K562 (cell line): ENCODE measurements around the gene GPHA2. TPM values are rescaled to one million over a fixed set of nuclear protein-coding genes. Genes with fewer than 3 reads are reported as not detected.

Experiments used
- ATAC-seq: fragments of 200-7000 bp; cut with Tn5 transposase; 3 replicates; pipeline ENCODE4 v1.9.1; 2020; ENCODE audit warnings: moderate library complexity
- BruUV-seq: library from RNA; stranded (reverse); fragments of 400-500 nt; replicated peaks from 2 replicates; lab custom pipeline; 2021; lab: Mats Ljungman, UMichigan
- CTCF ChIA-PET: fragments of 300-600 bp; formaldehyde crosslinking; extraction: SDS; loops from one replicate; lab custom pipeline; 2021; ENCODE audit warnings: low intra/inter-chr PET ratio; lab: Yijun Ruan, JAX
- POLR2A ChIA-PET: fragments of 300-600, 350-650 bp; sonication (Branson Sonifier 250); formaldehyde crosslinking; extraction: SDS; loops from one replicate; lab custom pipeline; 2021; ENCODE audit warnings: antibody characterized with exemption, inconsistent platforms; lab: Yijun Ruan, JAX
- DNase-seq, 4 experiments: peaks; one replicate each; pipeline versions ENCODE4 v3.0.0 to v3.0.0-alpha.2; 2011 to 2018; ENCODE audit warnings: low spot score in 3 of 4, mixed read lengths in 3 of 4; ENCODE audit errors: extremely low read depth in 1 of 4
- FAIRE-seq: peaks from 2 replicates; lab custom pipeline; 2011; peaks lifted over from hg19 to GRCh38; lab: Jason Lieb, UNC
- H2AFZ ChIP-seq: 2 replicates; pipeline ENCODE4 v1.6.0; 2011; ENCODE audit warnings: low read depth, low read length, control low read depth, inconsistent platforms
- H3K27ac ChIP-seq: fragments of 200-600 bp; 3 replicates; pipeline ENCODE4 v1.8.0; 2011; ENCODE audit warnings: low read depth, mild to moderate bottlenecking, control low read depth, inconsistent platforms, low read length, moderate library complexity, mixed read lengths; ENCODE audit errors: extremely low read depth
- H3K27me3 ChIP-seq, 2 experiments: fragments of 300-600 bp in 1 of 2; 2 replicates in 1 of 2; 3 replicates in 1 of 2; pipeline versions ENCODE4 v1.6.0 to v1.8.0; 2011; ENCODE audit warnings: inconsistent platforms in 2 of 2, low read length in 2 of 2, mild to moderate bottlenecking in 1 of 2, mixed read lengths in 1 of 2, moderate library complexity in 1 of 2; ENCODE audit not compliant: control insufficient read depth in 2 of 2, insufficient read depth in 2 of 2
- H3K36me3 ChIP-seq: fragments of 300-600 bp; 3 replicates; pipeline ENCODE4 v1.8.0; 2011; ENCODE audit warnings: mild to moderate bottlenecking, low read length, inconsistent platforms; ENCODE audit not compliant: control insufficient read depth, insufficient read depth
- H3K4me1 ChIP-seq, 2 experiments: fragments of 200-600 bp in 1 of 2; replicated peaks in 1 of 2; 2 replicates in 1 of 2; 3 replicates in 1 of 2; pipeline versions ENCODE4 v1.5.1 to v1.8.0; 2011; ENCODE audit warnings: inconsistent platforms in 2 of 2, low read length in 2 of 2, mild to moderate bottlenecking in 1 of 2, mixed read lengths in 1 of 2, moderate library complexity in 1 of 2; ENCODE audit not compliant: control insufficient read depth in 2 of 2, insufficient read depth in 2 of 2
- H3K4me2 ChIP-seq: 2 replicates; pipeline ENCODE4 v1.6.1; 2011; ENCODE audit warnings: low read length, control low read depth, inconsistent platforms, mixed read lengths; ENCODE audit not compliant: insufficient read depth
- H3K4me3 ChIP-seq: fragments of 200-600 bp; sonication (generic), shearing (Covaris generic); 2 replicates; pipeline ENCODE4 v1.5.1; 2016; ENCODE audit warnings: control low read depth, inconsistent platforms
- H3K79me2 ChIP-seq: fragments of 200-600 bp; 3 replicates; pipeline ENCODE4 v1.8.0; 2011; ENCODE audit warnings: low read length, inconsistent platforms; ENCODE audit not compliant: control insufficient read depth, insufficient read depth
- H3K9ac ChIP-seq, 2 experiments: 2 replicates each; pipeline versions ENCODE4 v1.6.0 to v1.6.1; 2011; ENCODE audit warnings: low read depth in 2 of 2, low read length in 2 of 2, control low read depth in 1 of 2, inconsistent platforms in 1 of 2, mild to moderate bottlenecking in 1 of 2, mixed read lengths in 1 of 2; ENCODE audit not compliant: insufficient read depth in 1 of 2
- H3K9me1 ChIP-seq: one replicate; pipeline ENCODE4 v1.6.0; 2011; ENCODE audit warnings: inconsistent platforms, mild to moderate bottlenecking, low read length, moderate library complexity; ENCODE audit not compliant: control insufficient read depth, insufficient read depth
- H3K9me3 ChIP-seq: replicated peaks from 2 replicates; pipeline ENCODE4 v1.5.1; 2011; ENCODE audit warnings: low read depth, low read length, inconsistent platforms; ENCODE audit not compliant: control insufficient read depth, insufficient read depth
- H4K20me1 ChIP-seq: replicated peaks from 2 replicates; pipeline ENCODE4 v1.6.1; 2011; ENCODE audit warnings: low read length, inconsistent platforms, mixed read lengths; ENCODE audit not compliant: control insufficient read depth, insufficient read depth
- CEBPB ChIP-seq: fragments of 450-650 bp; IDR thresholded peaks from 2 replicates; pipeline ENCODE4 v1.6.1; 2016; ENCODE audit warnings: missing genetic modification characterization, missing compliant biosample characterization
- CEBPG ChIP-seq, 3 experiments: fragments of 200-800 bp in 1 of 3; sonication (Bioruptor generic) in 1 of 3; sonication (generic) in 1 of 3; formaldehyde crosslinking in 1 of 3; IDR thresholded peaks in 2 of 3; conservative IDR thresholded peaks in 1 of 3; 2 replicates each; pipeline versions ENCODE4 v1.6.1 to v1.8.0; 2016 to 2022; ENCODE audit warnings: missing compliant biosample characterization in 2 of 3, missing genetic modification characterization in 2 of 3, mild to moderate bottlenecking in 1 of 3, missing genetic modification reagents in 1 of 3
- FOXJ2 ChIP-seq: fragments of 200-800 bp; sonication (Bioruptor generic); IDR thresholded peaks from 2 replicates; pipeline ENCODE4 v1.6.1; 2016; ENCODE audit warnings: missing genetic modification characterization, missing compliant biosample characterization
- MYBL2 ChIP-seq, 2 experiments: fragments of 450-650 bp in 1 of 2; sonication (generic) in 1 of 2; formaldehyde crosslinking in 1 of 2; IDR thresholded peaks; 2 replicates each; pipeline versions ENCODE4 v1.6.1 to v1.8.1; 2017 to 2022; ENCODE audit warnings: borderline replicate concordance in 1 of 2, inconsistent platforms in 1 of 2, low read depth in 1 of 2, mild to moderate bottlenecking in 1 of 2, missing genetic modification reagents in 1 of 2, moderate library complexity in 1 of 2
- RFX1 ChIP-seq: fragments of 450-650 bp; IDR thresholded peaks from 2 replicates; pipeline ENCODE4 v1.6.1; 2016; ENCODE audit warnings: mild to moderate bottlenecking, moderate library complexity
- TBL1XR1 ChIP-seq, 2 experiments: IDR thresholded peaks; 2 replicates each; pipeline ENCODE4 v1.6.1; 2012; ENCODE audit warnings: improper control_type of control experiment in 2 of 2, low read length in 2 of 2, mild to moderate bottlenecking in 1 of 2
- ZNF384 ChIP-seq: IDR thresholded peaks from 2 replicates; pipeline ENCODE4 v1.6.1; 2012; ENCODE audit warnings: low read depth, low read length, improper control_type of control experiment
- WGBS: fragments of 100-300 bp; shearing (Covaris generic); methylation state at CpG from one replicate; pipeline ENCODE4 v1.1.6; 2016; ENCODE audit warnings: low coverage, mixed read lengths; ENCODE audit not compliant: insufficient coverage; ENCODE audit errors: missing lambda C conversion rate; 5-methylcytosine and 5-hydroxymethylcytosine counted together
- in situ Hi-C: fragments of 300-500 bp; cut with MboI; formaldehyde crosslinking; loops from 4 replicates; pipeline ENCODE4 v1.15.0; 2018; ENCODE audit warnings: inconsistent platforms, mixed read lengths
- intact Hi-C: fragments of 100-400 bp; cut with micrococcal nuclease; formaldehyde crosslinking; loops from 2 replicates; pipeline ENCODE4 v1.14.2; 2022
- polyA plus RNA-seq, 8 experiments: library from polyadenylated mRNA; depleted of rRNA in 4 of 8; stranded (reverse) in 5 of 8; unstranded in 3 of 8; fragments of >200 nt; fragmentation: Nextera tagmentation in 2 of 8; fragmentation: Illumina TruSeq in 1 of 8; extraction: Ambion mirVana in 2 of 8; extraction: Trizol in 1 of 8; gene quantifications; 2 replicates each; pipeline versions ENCODE4 v1.2.1 to v1.2.3, GENCODE V29; 2011 to 2014; ENCODE audit warnings: inconsistent platforms in 1 of 8, missing spikeins in 1 of 8
- total RNA-seq, 7 experiments: library from RNA; depleted of rRNA in 6 of 7; stranded (reverse); fragments of >200 nt in 6 of 7; fragmentation: Illumina TruSeq in 2 of 7; extraction: Trizol in 2 of 7; gene quantifications; 2 replicates each; pipeline versions ENCODE4 v1.2.1 to v1.2.3, GENCODE V29; 2011 to 2021; ENCODE audit warnings: low replicate concordance in 1 of 7
- TF ChIP-seq, protein P1 (sequence below), 2 experiments: fragments of 450-650 bp in 1 of 2; sonication (generic) in 1 of 2; formaldehyde crosslinking in 1 of 2; IDR thresholded peaks in 1 of 2; conservative IDR thresholded peaks in 1 of 2; 2 replicates each; pipeline versions ENCODE4 v1.6.1 to v1.8.1; 2016 to 2023; ENCODE audit warnings: mild to moderate bottlenecking in 2 of 2, moderate library complexity in 2 of 2, inconsistent platforms in 1 of 2, missing genetic modification reagents in 1 of 2
- TF ChIP-seq, protein P2 (sequence below): fragments of 450-650 bp; IDR thresholded peaks from one replicate; pipeline ENCODE4 v1.6.1; 2018; ENCODE audit warnings: mild to moderate bottlenecking, moderate library complexity; ENCODE audit not compliant: partially characterized antibody

GPHA2 gene
- total and polyA plus RNA-seq, 9 of the 15 experiments (the other 6 are each of a cell fraction or from before 2014, with no cell fraction given) = 0.17 to 0.22 TPM; not detected in 7

DNA sequence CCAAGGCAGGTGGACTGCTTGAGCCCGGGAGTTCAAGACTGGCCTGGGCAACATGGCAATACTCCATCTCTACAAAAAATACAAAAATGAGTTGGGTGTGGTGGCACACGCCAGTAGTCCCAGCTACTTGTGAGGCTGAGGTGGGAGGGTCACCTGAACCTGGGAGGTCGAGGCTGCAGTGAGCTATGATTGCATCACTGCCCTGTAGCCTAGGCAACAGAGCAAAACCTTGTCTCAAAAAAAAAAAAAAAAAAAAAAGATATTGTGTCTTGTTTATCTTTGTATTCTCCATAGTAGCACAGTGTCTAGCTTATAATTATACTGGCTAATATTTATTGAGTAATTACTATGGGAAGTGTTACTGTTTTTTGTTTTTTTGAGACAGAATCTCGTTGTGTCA, 15.8 kb upstream of the GPHA2 start:
- in situ Hi-C loops = no loop called here
- Histone ChIP-seq H3K4me3 (no peak overlapping the region), H3K9ac (no peak overlapping the region), H3K27ac (no peak overlapping the region), H3K27me3 (no peaks in the 10 kb centered on the region; a peak in 1 of 5 replicates), H3K9me3 (no peaks in the 10 kb centered on the region), H3K36me3 (no peaks in the 10 kb centered on the region), H2AFZ (no peak overlapping the region), H3K4me1 (peaks cover 0 to 3% of the 10 kb centered on the region in 2 experiments; a peak in 2 of 5 replicates), H3K79me2 (no peaks in the 10 kb centered on the region), H4K20me1 (no peaks in the 10 kb centered on the region), H3K9me1 (no peaks in the 10 kb centered on the region), H3K4me2 (no peak overlapping the region)
- intact Hi-C loops = no loop called here
- BruUV-seq = no TSS peak
- no peak for ATAC-seq
- WGBS = 7% methylated on average over 4 of the region's 4 CpGs
- no peak for DNase-seq
- ChIA-PET CTCF (no interaction called here), POLR2A (interaction anchor here (0.6 to 1.5 kb wide), 3 partner anchors 12 to 56 kb away, joined by 3 to 6 read pairs (median 4); partner anchors contain the start of gene GPHA2)
- no peak for FAIRE-seq
- TF ChIP-seq FOXJ2 (tag) (0 out of 2 replicates have a peak, but pooled peaks have one; percentile 53), MYBL2 (IDR thresholded peaks at IDR 0.05; ENCODE audit: low read depth) (no peak), MYBL2 (CRISPR knock-in tag; IDR thresholded peaks at IDR 0.05; ENCODE audit: borderline replicate concordance) (no peak), TBL1XR1 (IDR thresholded peaks at IDR 0.05; ENCODE audit: low read length in 2 of 2) (no peak), ZNF384 (peak; percentile 42; the same call in 1 of the 2 replicates), CEBPB (peak; percentile 68), RFX1 (peak; percentile 66), CEBPG (CRISPR knock-in tag; IDR thresholded peaks at IDR 0.05) (peak; percentile 77), CEBPG (tag; conservative IDR thresholded peaks at IDR 0.05 in 1 of 2, IDR thresholded peaks at IDR 0.05 in 1 of 2) (0 out of 4 replicates have a peak, but pooled peaks of 1 of the 2 experiments have one; percentile 29)
- TF ChIP-seq, protein P1, sequence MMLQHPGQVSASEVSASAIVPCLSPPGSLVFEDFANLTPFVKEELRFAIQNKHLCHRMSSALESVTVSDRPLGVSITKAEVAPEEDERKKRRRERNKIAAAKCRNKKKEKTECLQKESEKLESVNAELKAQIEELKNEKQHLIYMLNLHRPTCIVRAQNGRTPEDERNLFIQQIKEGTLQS (IDR thresholded peaks at IDR 0.05) = peak; percentile 70
- TF ChIP-seq, protein P1 (CRISPR knock-in tag; conservative IDR thresholded peaks at IDR 0.05) = no peak
- TF ChIP-seq, protein P2, sequence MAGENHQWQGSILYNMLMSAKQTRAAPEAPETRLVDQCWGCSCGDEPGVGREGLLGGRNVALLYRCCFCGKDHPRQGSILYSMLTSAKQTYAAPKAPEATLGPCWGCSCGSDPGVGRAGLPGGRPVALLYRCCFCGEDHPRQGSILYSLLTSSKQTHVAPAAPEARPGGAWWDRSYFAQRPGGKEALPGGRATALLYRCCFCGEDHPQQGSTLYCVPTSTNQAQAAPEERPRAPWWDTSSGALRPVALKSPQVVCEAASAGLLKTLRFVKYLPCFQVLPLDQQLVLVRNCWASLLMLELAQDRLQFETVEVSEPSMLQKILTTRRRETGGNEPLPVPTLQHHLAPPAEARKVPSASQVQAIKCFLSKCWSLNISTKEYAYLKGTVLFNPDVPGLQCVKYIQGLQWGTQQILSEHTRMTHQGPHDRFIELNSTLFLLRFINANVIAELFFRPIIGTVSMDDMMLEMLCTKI = no peak
